Colonic mucosa (tissue), 4 donors: ENCODE results near the gene ADAMTS3. TPM values are rescaled to one million over a fixed set of nuclear protein-coding genes. Genes with fewer than 3 reads are reported as not detected.

Experiments used
- DNase-seq: peaks from one replicate; pipeline ENCODE4 v3.0.0-alpha.2; 2020
- H3K27ac ChIP-seq: fragments of 200-600 bp; one replicate; pipeline ENCODE4 v1.8.0; 2021
- H3K27me3 ChIP-seq: fragments of 200-600 bp; one replicate; pipeline ENCODE4 v1.8.0; 2021
- H3K36me3 ChIP-seq: fragments of 200-600 bp; one replicate; pipeline ENCODE4 v1.8.0; 2021
- H3K4me1 ChIP-seq: fragments of 200-600 bp; one replicate; pipeline ENCODE4 v1.8.0; 2021; ENCODE audit warnings: mild to moderate bottlenecking
- H3K4me3 ChIP-seq: fragments of 200-600 bp; one replicate; pipeline ENCODE4 v1.8.0; 2021
- H3K9ac ChIP-seq, 2 donors: one replicate each; pipeline ENCODE4 v1.7.0; 2013; ENCODE audit warnings: control low read depth in 2 of 2, low read depth in 2 of 2, low read length in 2 of 2
- H3K9me3 ChIP-seq: fragments of 200-600 bp; one replicate; pipeline ENCODE4 v1.8.0; 2021
- CTCF ChIP-seq: fragments of 200-600 bp; IDR thresholded peaks from one replicate; pipeline ENCODE4 v1.8.0; 2022; ENCODE audit warnings: antibody characterized with exemption, mild to moderate bottlenecking
- intact Hi-C: fragments of 100-400 bp; cut with DNase I; formaldehyde crosslinking; loops from one replicate; pipeline ENCODE4 v1.14.1; 2022
- total RNA-seq, 2 donors: library from RNA; stranded (reverse); fragmentation: NEBNext Ultra II Directional in 1 of 2; extraction: Animal tissue kit (Norgen Biotek cat#: 25700) in 1 of 2; gene quantifications; one replicate each; pipeline ENCODE4 v1.2.1, GENCODE V29; 2021
- donor health status: healthy.
- donor health status: DM: no; HTN: no; CAD: no.
- donor health status: DM: no; HTN: no; CAD: no.

Gene ADAMTS3
- total RNA-seq, 2 donors from 2014 or later: 0.15 to 0.29 TPM

DNA sequence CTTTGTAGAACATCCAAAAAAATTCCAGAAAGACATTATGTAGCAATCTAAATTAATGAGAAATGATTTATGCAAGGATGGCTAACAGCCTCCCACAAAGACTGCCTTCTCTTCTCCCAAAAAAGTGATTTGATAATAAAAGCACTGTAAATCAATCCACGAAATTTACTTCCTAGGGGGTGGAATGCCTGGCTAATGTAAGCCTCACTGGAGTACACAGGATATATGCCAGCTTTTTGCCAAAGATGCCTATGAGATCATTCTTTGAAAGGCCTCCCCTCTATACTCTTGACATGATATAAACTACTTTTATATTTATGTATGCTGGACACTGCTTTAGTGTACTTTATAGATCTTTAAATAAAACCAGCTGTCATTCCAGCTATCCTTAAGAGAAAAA lies 211.1 kb downstream of the ADAMTS3 start:
- no peaks in the 10 kb centered on the region for H3K27me3 ChIP-seq
- no peak for TF ChIP-seq CTCF
- no peaks in the 10 kb centered on the region for H3K4me1 ChIP-seq
- intact Hi-C loops: no loop called here
- H3K9ac ChIP-seq: no peak overlapping the region
- H3K4me3 ChIP-seq: no peak overlapping the region
- H3K36me3 ChIP-seq: no peaks in the 10 kb centered on the region
- no peak for DNase-seq
- H3K9me3 ChIP-seq: no peaks in the 10 kb centered on the region
- H3K27ac ChIP-seq: no peak overlapping the region

GRCh38 chr4:72352711-72353110 lies 216.3 kb downstream of the ADAMTS3 start:
- Histone ChIP-seq H3K36me3 (no peaks in the 10 kb centered on the region), H3K9ac (no peak overlapping the region), H3K9me3 (no peaks in the 10 kb centered on the region), H3K27me3 (no peaks in the 10 kb centered on the region), H3K27ac (no peak overlapping the region), H3K4me3 (no peak overlapping the region), H3K4me1 (no peaks in the 10 kb centered on the region)
- DNase-seq: no peak
- TF ChIP-seq CTCF: no peak
- intact Hi-C loops: no loop called here

DNA sequence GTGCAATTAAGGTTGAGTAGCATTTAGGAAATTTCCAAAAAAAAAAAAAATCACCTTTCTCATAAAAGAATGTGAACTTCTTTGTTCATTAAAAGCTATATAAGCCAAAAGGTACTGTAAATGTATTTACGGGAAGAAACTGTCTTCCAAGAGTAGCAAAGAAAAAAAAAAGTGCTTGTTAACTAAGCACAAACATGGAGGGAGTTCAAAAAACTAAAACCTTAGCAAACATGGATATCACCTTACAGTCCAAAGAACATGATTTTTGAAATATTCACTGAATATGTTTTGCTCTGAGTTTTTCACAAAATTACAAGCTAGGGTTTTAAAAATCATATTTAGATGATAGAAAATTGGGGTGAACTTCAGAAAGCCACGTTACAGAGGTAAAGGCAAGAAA lies 217.5 kb downstream of the ADAMTS3 start:
- H3K9ac ChIP-seq: no peak overlapping the region
- no peak for TF ChIP-seq CTCF
- DNase-seq: no peak
- H3K9me3 ChIP-seq: no peaks in the 10 kb centered on the region
- no peaks in the 10 kb centered on the region for H3K36me3 ChIP-seq
- H3K27ac ChIP-seq: no peak overlapping the region
- intact Hi-C loops: no loop called here
- H3K4me3 ChIP-seq: no peak overlapping the region
- no peaks in the 10 kb centered on the region for H3K4me1 ChIP-seq
- H3K27me3 ChIP-seq: no peaks in the 10 kb centered on the region

GRCh38 chr4:72348701-72349100 lies 220.3 kb downstream of the ADAMTS3 start:
- Histone ChIP-seq H3K4me1 (no peaks in the 10 kb centered on the region), H3K36me3 (no peaks in the 10 kb centered on the region), H3K9me3 (no peaks in the 10 kb centered on the region), H3K4me3 (no peak overlapping the region), H3K9ac (no peak overlapping the region), H3K27ac (no peak overlapping the region), H3K27me3 (no peaks in the 10 kb centered on the region)
- intact Hi-C loops: no loop called here
- no peak for TF ChIP-seq CTCF
- DNase-seq: no peak

DNA sequence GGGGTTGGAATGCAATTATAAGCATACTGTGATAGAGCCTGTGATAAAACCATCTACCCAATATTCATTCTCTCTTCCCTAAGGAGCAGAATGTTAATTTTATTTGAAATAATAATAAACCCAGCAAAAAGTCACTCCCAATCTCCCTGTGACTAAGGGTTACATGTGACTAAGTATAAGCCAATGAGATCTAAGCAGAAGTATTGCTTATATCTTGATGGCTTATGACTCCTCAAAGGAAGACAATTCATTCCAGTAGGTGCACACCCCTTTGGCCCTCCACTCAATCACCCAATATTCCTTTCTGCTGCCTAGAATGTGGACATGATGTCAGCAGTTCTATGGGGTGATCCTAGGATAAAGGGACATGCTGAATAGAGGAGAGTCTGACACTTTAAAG lies 224.6 kb downstream of the ADAMTS3 start:
- intact Hi-C loops: no loop called here
- H3K36me3 ChIP-seq: no peaks in the 10 kb centered on the region
- no peaks in the 10 kb centered on the region for H3K9me3 ChIP-seq
- H3K27ac ChIP-seq: no peak overlapping the region
- H3K4me1 ChIP-seq: no peaks in the 10 kb centered on the region
- H3K4me3 ChIP-seq: no peak overlapping the region
- no peak for DNase-seq
- H3K27me3 ChIP-seq: no peaks in the 10 kb centered on the region
- no peak for TF ChIP-seq CTCF
- no peak overlapping the region for H3K9ac ChIP-seq

GRCh38 chr4:72341432-72341820 lies 227.6 kb downstream of the ADAMTS3 start:
- H3K4me1 ChIP-seq: no peaks in the 10 kb centered on the region
- DNase-seq: no peak
- no peak overlapping the region for H3K9ac ChIP-seq
- H3K27me3 ChIP-seq: no peaks in the 10 kb centered on the region
- TF ChIP-seq CTCF: no peak
- intact Hi-C loops: no loop called here
- no peaks in the 10 kb centered on the region for H3K9me3 ChIP-seq
- no peaks in the 10 kb centered on the region for H3K36me3 ChIP-seq
- no peak overlapping the region for H3K4me3 ChIP-seq
- no peak overlapping the region for H3K27ac ChIP-seq
